ENCODE results near the gene MSRB3. TPM values are rescaled to one million over a fixed set of nuclear protein-coding genes. Genes with fewer than 3 reads are reported as not detected.

The MSRB3 gene
- total and polyA plus RNA-seq, 4 donors: 1.0 to 5.2 (median 3.1) TPM

DNA sequence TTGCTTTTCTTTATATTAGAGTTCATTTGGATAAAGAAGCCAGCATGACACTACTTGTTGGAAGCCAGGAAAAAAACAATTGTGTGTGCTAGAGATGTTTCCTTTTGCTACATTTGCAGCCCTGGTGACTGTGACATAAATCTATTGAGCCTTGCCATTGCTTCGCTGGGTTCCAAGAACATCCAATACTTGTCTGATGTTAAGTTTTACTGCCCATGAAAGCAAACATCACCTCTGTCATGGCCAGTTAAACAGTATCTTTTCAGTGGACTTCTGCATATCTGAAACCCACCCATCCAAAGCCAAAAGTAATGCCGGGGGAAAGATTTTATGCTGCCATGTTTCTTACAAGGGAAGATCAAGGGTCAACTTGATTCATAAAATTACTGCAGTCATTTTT is 184.0 kb downstream of the MSRB3 start:
- H3K9me3 ChIP-seq (ENCODE audit: control insufficient read depth in 4 of 4, low read length in 3 of 4): no peaks in the 10 kb centered on the region
- H3K4me3 ChIP-seq (ENCODE audit: low read depth in 1 of 3, low read length in 3 of 3): no peak overlapping the region
- peaks cover 0 to 1% (median 0%) of the 10 kb centered on the region in 4 donors for H3K36me3 ChIP-seq (ENCODE audit: control insufficient read depth in 4 of 4, insufficient read depth in 3 of 4, low read depth in 1 of 4, low read length in 3 of 4)
- H3K9ac ChIP-seq (ENCODE audit: low read depth in 1 of 2, low read length in 2 of 2): no peak overlapping the region
- H3K4me1 ChIP-seq (ENCODE audit: control insufficient read depth in 4 of 4, insufficient read depth in 4 of 4, low read length in 3 of 4): peaks cover 0 to 4% (median 0%) of the 10 kb centered on the region in 4 donors
- no peak for DNase-seq (ENCODE audit: low spot score)
- H3K27ac ChIP-seq (ENCODE audit: low read depth in 1 of 2, low read length in 2 of 2): no peak overlapping the region
- TF ChIP-seq CTCF (IDR thresholded peaks at IDR 0.05; ENCODE audit: low read depth, low read length, missing input control) (no peak), MAX (IDR thresholded peaks at IDR 0.05) (no peak), REST (IDR thresholded peaks at IDR 0.05) (no peak), YY1 (IDR thresholded peaks at IDR 0.05) (no peak), RXRA (IDR thresholded peaks at IDR 0.05) (no peak), TAF1 (conservative IDR thresholded peaks at IDR 0.05) (no peak), FOXA2 (IDR thresholded peaks at IDR 0.05) (no peak), GABPA (IDR thresholded peaks at IDR 0.05 in 1 of 2, conservative IDR thresholded peaks at IDR 0.05 in 1 of 2) (no peak), JUND (IDR thresholded peaks at IDR 0.05) (no peak), RAD21 (IDR thresholded peaks at IDR 0.05) (no peak), HNF4G (IDR thresholded peaks at IDR 0.05) (no peak)
- TF ChIP-seq, protein P1, sequence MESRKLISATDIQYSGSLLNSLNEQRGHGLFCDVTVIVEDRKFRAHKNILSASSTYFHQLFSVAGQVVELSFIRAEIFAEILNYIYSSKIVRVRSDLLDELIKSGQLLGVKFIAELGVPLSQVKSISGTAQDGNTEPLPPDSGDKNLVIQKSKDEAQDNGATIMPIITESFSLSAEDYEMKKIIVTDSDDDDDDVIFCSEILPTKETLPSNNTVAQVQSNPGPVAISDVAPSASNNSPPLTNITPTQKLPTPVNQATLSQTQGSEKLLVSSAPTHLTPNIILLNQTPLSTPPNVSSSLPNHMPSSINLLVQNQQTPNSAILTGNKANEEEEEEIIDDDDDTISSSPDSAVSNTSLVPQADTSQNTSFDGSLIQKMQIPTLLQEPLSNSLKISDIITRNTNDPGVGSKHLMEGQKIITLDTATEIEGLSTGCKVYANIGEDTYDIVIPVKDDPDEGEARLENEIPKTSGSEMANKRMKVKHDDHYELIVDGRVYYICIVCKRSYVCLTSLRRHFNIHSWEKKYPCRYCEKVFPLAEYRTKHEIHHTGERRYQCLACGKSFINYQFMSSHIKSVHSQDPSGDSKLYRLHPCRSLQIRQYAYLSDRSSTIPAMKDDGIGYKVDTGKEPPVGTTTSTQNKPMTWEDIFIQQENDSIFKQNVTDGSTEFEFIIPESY (IDR thresholded peaks at IDR 0.05): no peak
- TF ChIP-seq, protein P2, sequence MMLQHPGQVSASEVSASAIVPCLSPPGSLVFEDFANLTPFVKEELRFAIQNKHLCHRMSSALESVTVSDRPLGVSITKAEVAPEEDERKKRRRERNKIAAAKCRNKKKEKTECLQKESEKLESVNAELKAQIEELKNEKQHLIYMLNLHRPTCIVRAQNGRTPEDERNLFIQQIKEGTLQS (IDR thresholded peaks at IDR 0.05): no peak
- no peaks in the 10 kb centered on the region for H3K27me3 ChIP-seq (ENCODE audit: control insufficient read depth in 4 of 4, insufficient read depth in 4 of 4, low read length in 3 of 4)
- WGBS: 96% methylated on average over 2 of the region's 2 CpGs

DNA sequence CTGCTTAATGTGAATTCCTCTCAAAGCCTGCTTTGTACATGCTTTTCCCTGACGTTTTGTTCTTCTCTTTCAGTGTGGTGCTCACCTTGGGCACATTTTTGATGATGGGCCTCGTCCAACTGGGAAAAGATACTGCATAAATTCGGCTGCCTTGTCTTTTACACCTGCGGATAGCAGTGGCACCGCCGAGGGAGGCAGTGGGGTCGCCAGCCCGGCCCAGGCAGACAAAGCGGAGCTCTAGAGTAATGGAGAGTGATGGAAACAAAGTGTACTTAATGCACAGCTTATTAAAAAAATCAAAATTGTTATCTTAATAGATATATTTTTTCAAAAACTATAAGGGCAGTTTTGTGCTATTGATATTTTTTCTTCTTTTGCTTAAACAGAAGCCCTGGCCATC is 184.6 kb downstream of the MSRB3 start:
- TF ChIP-seq TAF1 (conservative IDR thresholded peaks at IDR 0.05) (no peak), HNF4A (conservative IDR thresholded peaks at IDR 0.05) (no peak), SP1 (IDR thresholded peaks at IDR 0.05) (no peak), FOXA1 (IDR thresholded peaks at IDR 0.05) (no peak)
- H3K9me3 ChIP-seq (ENCODE audit: control insufficient read depth in 4 of 4, low read length in 3 of 4): no peaks in the 10 kb centered on the region
- WGBS: 87% methylated on average over 9 of the region's 9 CpGs
- no peak overlapping the region for H3K9ac ChIP-seq (ENCODE audit: low read depth in 1 of 2, low read length in 2 of 2)
- peaks cover 0 to 4% (median 0%) of the 10 kb centered on the region in 4 donors for H3K4me1 ChIP-seq (ENCODE audit: control insufficient read depth in 4 of 4, insufficient read depth in 4 of 4, low read length in 3 of 4)
- DNase-seq (ENCODE audit: low spot score): no peak
- no peaks in the 10 kb centered on the region for H3K27me3 ChIP-seq (ENCODE audit: control insufficient read depth in 4 of 4, insufficient read depth in 4 of 4, low read length in 3 of 4)
- H3K27ac ChIP-seq (ENCODE audit: low read depth in 1 of 2, low read length in 2 of 2): no peak overlapping the region
- peaks cover 0 to 1% (median 0%) of the 10 kb centered on the region in 4 donors for H3K36me3 ChIP-seq (ENCODE audit: control insufficient read depth in 4 of 4, insufficient read depth in 3 of 4, low read depth in 1 of 4, low read length in 3 of 4)
- H3K4me3 ChIP-seq (ENCODE audit: low read depth in 1 of 3, low read length in 3 of 3): no peak overlapping the region

Measured in liver (tissue), 9 donors.